HUDEP-2 (cell line): ENCODE measurements around the gene SLC2A1.

Experiments
- DNase-seq, 76 experiments: peaks; one replicate each; lab custom pipeline; 2025; ENCODE audit not compliant: unreplicated experiment in 76 of 76; lab: John Stamatoyannopoulos, UW

The SLC2A1 gene

GRCh38 chr1:42944246-42944928 is 14.3 kb downstream of the SLC2A1 start:
- DNase-seq = peak in 70 of 76 experiments; percentile 23 to 81 (median 54)

GRCh38 chr1:42943728-42944127 is 14.9 kb downstream of the SLC2A1 start:
- DNase-seq = no peak

- peak in 65 of 76 experiments; percentile 11 to 80 (median 57) for DNase-seq
Observed at GRCh38 chr1:42943166-42943565, 15.5 kb downstream of the SLC2A1 start.

- DNase-seq = no peak
Observed at GRCh38 chr1:42942444-42942843, 16.2 kb downstream of the SLC2A1 start.

GRCh38 chr1:42941640-42942330 is 16.9 kb downstream of the SLC2A1 start:
- DNase-seq = peak in 71 of 76 experiments; percentile 19 to 82 (median 62)

GRCh38 chr1:42940851-42941639 is 17.6 kb downstream of the SLC2A1 start:
- no peak for DNase-seq

GRCh38 chr1:42938645-42939615 is 19.7 kb downstream of the SLC2A1 start:
- DNase-seq = no peak

GRCh38 chr1:42937836-42938644 is 20.6 kb downstream of the SLC2A1 start:
- no peak for DNase-seq

- no peak for DNase-seq
Observed at GRCh38 chr1:42937141-42937696, 21.4 kb downstream of the SLC2A1 start.

- DNase-seq = peak in 74 of 76 experiments; percentile 27 to 97 (median 84)
Observed at GRCh38 chr1:42936309-42937078, 22.2 kb downstream of the SLC2A1 start.

GRCh38 chr1:42935971-42936308 is 22.7 kb downstream of the SLC2A1 start:
- DNase-seq = no peak

- no peak for DNase-seq
Observed at GRCh38 chr1:42935313-42935895, 23.3 kb downstream of the SLC2A1 start.

- DNase-seq = no peak
Observed at GRCh38 chr1:42934541-42935312, 23.9 kb downstream of the SLC2A1 start.

- DNase-seq = no peak
Observed at GRCh38 chr1:42933610-42934491, 24.8 kb downstream of the SLC2A1 start.

- DNase-seq = no peak
Observed at GRCh38 chr1:42933060-42933586, 25.5 kb downstream of the SLC2A1 start.

- DNase-seq = no peak
Observed at GRCh38 chr1:42932442-42932941, 26.2 kb downstream of the SLC2A1 start.
